Tibial nerve (tissue), 4 donors: ENCODE data around the gene PCDH9. TPM values are rescaled to one million over a fixed set of nuclear protein-coding genes. Genes with fewer than 3 reads are reported as not detected.

Experiments
- DNase-seq, 2 donors: peaks; one replicate each; pipeline ENCODE4 v3.0.0-alpha.2; 2019; ENCODE audit warnings: low spot score in 2 of 2
- H3K27ac ChIP-seq, 4 donors: fragments of 200-600 bp; sonication (generic) in 3 of 4; one replicate each; pipeline ENCODE4 v1.5.1; 2017 to 2019; ENCODE audit warnings: mild to moderate bottlenecking in 1 of 4
- H3K27me3 ChIP-seq, 2 donors: fragments of 200-600 bp; sonication (generic) in 1 of 2; one replicate each; pipeline versions ENCODE4 v1.5.1 to v1.6.0; 2017 to 2019
- H3K36me3 ChIP-seq, 3 donors: fragments of 200-600 bp; sonication (generic); one replicate each; pipeline ENCODE4 v1.5.1; 2018 to 2019
- H3K4me1 ChIP-seq, 4 donors: fragments of 200-600 bp; sonication (generic) in 3 of 4; one replicate each; pipeline ENCODE4 v1.5.1; 2017 to 2019
- H3K4me3 ChIP-seq, 4 donors: fragments of 200-600 bp; sonication (generic) in 3 of 4; one replicate each; pipeline ENCODE4 v1.5.1; 2017 to 2019; ENCODE audit warnings: mild to moderate bottlenecking in 1 of 4, moderate library complexity in 1 of 4
- H3K9me3 ChIP-seq, 4 donors: fragments of 200-600 bp; sonication (generic) in 3 of 4; one replicate each; pipeline ENCODE4 v1.5.1; 2017 to 2019
- EP300 ChIP-seq, 2 donors: sonication (generic); formaldehyde crosslinking; IDR thresholded peaks; one replicate each; pipeline ENCODE4 v1.6.1; 2017; ENCODE audit warnings: antibody characterized with exemption in 2 of 2, mild to moderate bottlenecking in 1 of 2
- POLR2A ChIP-seq, 2 donors: fragments of 450-650 bp; IDR thresholded peaks; one replicate each; pipeline ENCODE4 v1.6.1; 2017; ENCODE audit warnings: antibody characterized with exemption in 2 of 2, mild to moderate bottlenecking in 2 of 2, moderate library complexity in 2 of 2
- WGBS, 2 donors: methylation state at CpG; one replicate each; pipeline ENCODE4 v1.1.5; 2018; 5-methylcytosine and 5-hydroxymethylcytosine counted together
- total RNA-seq, 4 donors: library from RNA; depleted of rRNA; stranded (reverse); fragments of >200 nt; gene quantifications; one replicate each; pipeline ENCODE4 v1.1.0, GENCODE V29; 2016
- TF ChIP-seq, protein P1 (sequence below), 5 experiments: fragments of 200-600 bp in 3 of 5; fragments of 450-650 bp in 2 of 5; sonication (generic) in 3 of 5; IDR thresholded peaks; one replicate each; pipeline ENCODE4 v1.5.1; 2016 to 2019; ENCODE audit warnings: antibody characterized with exemption in 5 of 5, mild to moderate bottlenecking in 3 of 5, moderate library complexity in 2 of 5

Gene PCDH9
- total RNA-seq, 4 donors from 2014 or later, result 11.8 to 28.6 (median 14.4) TPM

DNA sequence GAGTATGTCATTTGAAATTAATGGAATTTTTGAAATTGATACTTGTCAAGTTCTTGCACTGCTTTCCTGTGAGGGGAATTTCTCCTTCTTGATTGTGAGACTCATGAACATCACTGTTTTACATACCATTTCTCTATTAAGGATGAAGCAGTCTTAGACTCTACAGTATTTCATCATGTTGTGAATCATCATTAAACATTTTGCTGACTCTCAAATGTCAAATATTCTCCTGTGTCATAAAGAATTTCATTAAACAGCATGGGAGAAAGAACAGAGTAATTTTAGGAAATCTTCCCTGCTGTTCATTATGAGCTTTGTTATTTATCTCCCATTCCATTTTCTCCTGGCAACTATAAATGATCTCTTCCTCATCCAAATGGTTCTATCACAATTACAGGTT is 729.0 kb downstream of the PCDH9 start:
- no peaks in the 10 kb centered on the region for H3K36me3 ChIP-seq
- TF ChIP-seq, protein P1, sequence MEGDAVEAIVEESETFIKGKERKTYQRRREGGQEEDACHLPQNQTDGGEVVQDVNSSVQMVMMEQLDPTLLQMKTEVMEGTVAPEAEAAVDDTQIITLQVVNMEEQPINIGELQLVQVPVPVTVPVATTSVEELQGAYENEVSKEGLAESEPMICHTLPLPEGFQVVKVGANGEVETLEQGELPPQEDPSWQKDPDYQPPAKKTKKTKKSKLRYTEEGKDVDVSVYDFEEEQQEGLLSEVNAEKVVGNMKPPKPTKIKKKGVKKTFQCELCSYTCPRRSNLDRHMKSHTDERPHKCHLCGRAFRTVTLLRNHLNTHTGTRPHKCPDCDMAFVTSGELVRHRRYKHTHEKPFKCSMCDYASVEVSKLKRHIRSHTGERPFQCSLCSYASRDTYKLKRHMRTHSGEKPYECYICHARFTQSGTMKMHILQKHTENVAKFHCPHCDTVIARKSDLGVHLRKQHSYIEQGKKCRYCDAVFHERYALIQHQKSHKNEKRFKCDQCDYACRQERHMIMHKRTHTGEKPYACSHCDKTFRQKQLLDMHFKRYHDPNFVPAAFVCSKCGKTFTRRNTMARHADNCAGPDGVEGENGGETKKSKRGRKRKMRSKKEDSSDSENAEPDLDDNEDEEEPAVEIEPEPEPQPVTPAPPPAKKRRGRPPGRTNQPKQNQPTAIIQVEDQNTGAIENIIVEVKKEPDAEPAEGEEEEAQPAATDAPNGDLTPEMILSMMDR (IDR thresholded peaks at IDR 0.05), result no peak
- TF ChIP-seq EP300 (IDR thresholded peaks at IDR 0.05) (no peak), POLR2A (IDR thresholded peaks at IDR 0.05) (no peak)
- no peak for DNase-seq
- H3K4me1 ChIP-seq, result no peaks in the 10 kb centered on the region
- no peak overlapping the region for H3K4me3 ChIP-seq
- H3K27me3 ChIP-seq, result no peaks in the 10 kb centered on the region
- H3K27ac ChIP-seq, result no peak overlapping the region
- no peaks in the 10 kb centered on the region for H3K9me3 ChIP-seq

DNA sequence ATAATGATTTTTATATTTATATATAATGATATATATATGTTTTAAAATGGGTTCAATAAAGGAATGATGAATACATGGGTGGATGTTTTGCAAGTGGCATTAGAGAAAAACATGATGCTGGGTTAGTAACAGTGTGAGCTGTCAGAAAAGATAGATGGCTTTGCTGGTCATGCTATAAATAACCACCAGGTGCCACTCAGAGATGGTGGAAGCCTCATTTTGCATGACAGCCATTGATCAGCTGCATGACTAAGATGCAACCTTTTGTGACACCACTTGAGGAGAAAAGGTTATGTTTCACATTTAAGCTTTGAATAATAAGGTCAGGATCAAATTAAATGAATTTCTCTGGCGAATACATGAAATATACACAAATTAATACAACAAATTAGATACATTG is 737.7 kb downstream of the PCDH9 start:
- Histone ChIP-seq H3K4me3 (no peak overlapping the region), H3K36me3 (no peaks in the 10 kb centered on the region), H3K27ac (no peak overlapping the region), H3K9me3 (no peaks in the 10 kb centered on the region), H3K4me1 (no peaks in the 10 kb centered on the region), H3K27me3 (no peaks in the 10 kb centered on the region)
- 32 to 80% methylated on average over 1 of the region's 1 CpG for WGBS, 2 donors
- no peak for DNase-seq
- TF ChIP-seq POLR2A (IDR thresholded peaks at IDR 0.05) (no peak), EP300 (IDR thresholded peaks at IDR 0.05) (no peak)
- TF ChIP-seq, protein P1 (IDR thresholded peaks at IDR 0.05), result no peak

DNA sequence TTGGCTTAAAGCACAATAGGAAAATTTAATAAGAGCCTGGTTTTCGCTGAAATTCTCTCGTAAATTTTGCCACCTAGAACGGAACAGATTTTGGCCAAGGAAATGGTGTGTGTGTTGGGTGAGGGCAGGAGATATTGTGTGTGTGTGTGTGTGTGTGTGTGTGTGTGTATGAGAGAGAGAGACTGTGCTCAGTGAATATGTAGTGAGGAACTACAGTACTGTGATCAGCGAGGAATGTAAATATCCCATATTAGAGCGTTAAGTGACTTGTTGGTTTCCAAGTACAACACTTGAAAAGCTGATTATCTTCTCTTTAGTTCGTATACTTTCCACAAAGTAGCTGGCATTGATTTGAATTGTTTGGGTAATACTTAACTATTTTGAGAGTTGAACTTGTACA is 738.9 kb downstream of the PCDH9 start:
- DNase-seq, result no peak
- 82 to 84% methylated on average over 6 of the region's 6 CpGs for WGBS, 2 donors
- Histone ChIP-seq H3K4me3 (no peak overlapping the region), H3K27me3 (no peaks in the 10 kb centered on the region), H3K27ac (no peak overlapping the region), H3K4me1 (no peaks in the 10 kb centered on the region), H3K9me3 (no peaks in the 10 kb centered on the region), H3K36me3 (no peaks in the 10 kb centered on the region)
- TF ChIP-seq, protein P1 (IDR thresholded peaks at IDR 0.05), result no peak
- TF ChIP-seq POLR2A (IDR thresholded peaks at IDR 0.05) (no peak), EP300 (IDR thresholded peaks at IDR 0.05) (no peak)

DNA sequence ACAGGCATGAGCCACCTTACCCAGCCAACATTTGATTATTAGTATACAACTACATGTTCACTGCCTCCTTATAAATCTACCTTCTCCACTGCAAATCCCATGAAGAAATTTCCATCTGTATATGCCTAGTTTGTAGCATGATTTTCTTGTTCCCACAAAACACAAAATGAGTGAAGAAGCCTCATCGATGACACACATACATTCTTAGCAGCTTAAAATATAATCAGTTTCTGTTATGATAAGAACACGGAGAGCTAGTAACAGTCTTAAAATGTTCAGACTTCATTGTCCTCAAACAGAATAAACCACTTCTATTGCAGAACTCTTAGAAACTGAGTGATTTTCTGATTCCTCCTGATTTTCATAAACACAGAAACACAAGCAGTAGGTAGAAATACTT is 740.5 kb downstream of the PCDH9 start:
- H3K9me3 ChIP-seq, result no peaks in the 10 kb centered on the region
- WGBS, 2 donors, result 76 to 81% methylated on average over 2 of the region's 2 CpGs

DNA sequence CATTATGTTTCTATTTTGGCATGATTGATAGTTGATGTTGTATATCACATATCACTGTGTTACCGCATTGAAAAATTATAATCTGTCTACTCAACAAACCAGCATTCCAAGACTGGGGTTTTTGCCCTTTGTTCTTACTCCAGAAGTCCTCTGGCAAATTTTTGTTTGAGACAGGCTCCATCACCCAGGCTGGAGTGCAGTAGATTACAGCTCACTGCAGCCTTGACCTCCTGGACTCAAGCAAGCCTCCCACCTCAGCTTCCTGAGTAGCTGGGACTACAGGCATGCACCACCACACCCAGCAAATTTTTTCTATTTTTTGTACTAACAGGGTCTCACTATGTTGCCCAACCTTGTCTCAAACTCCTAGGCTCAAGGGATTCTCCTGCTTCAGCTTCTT is 741.0 kb downstream of the PCDH9 start:
- no peaks in the 10 kb centered on the region for H3K36me3 ChIP-seq

More for the DNA sequence above, 740.5 kb downstream of the PCDH9 start:
- no peak overlapping the region for H3K27ac ChIP-seq
- H3K36me3 ChIP-seq, result no peaks in the 10 kb centered on the region
- DNase-seq, result no peak
- H3K27me3 ChIP-seq, result no peaks in the 10 kb centered on the region
- no peak overlapping the region for H3K4me3 ChIP-seq
- H3K4me1 ChIP-seq, result no peaks in the 10 kb centered on the region
- TF ChIP-seq POLR2A (IDR thresholded peaks at IDR 0.05) (no peak), EP300 (IDR thresholded peaks at IDR 0.05) (no peak)
- TF ChIP-seq, protein P1 (IDR thresholded peaks at IDR 0.05), result no peak

More for the DNA sequence above, 741.0 kb downstream of the PCDH9 start:
- no peak overlapping the region for H3K27ac ChIP-seq
- DNase-seq, result no peak
- no peaks in the 10 kb centered on the region for H3K9me3 ChIP-seq
- 90 to 97% methylated on average over 1 of the region's 1 CpG for WGBS, 2 donors
- no peak for TF ChIP-seq POLR2A (IDR thresholded peaks at IDR 0.05)
- TF ChIP-seq, protein P1 (IDR thresholded peaks at IDR 0.05), result no peak
- no peak for TF ChIP-seq EP300 (IDR thresholded peaks at IDR 0.05)
- H3K27me3 ChIP-seq, result no peaks in the 10 kb centered on the region
- no peaks in the 10 kb centered on the region for H3K4me1 ChIP-seq
- H3K4me3 ChIP-seq, result no peak overlapping the region
